GM19025 (cell line): Measurements from ENCODE around the gene CD274.
"Not testable (repeated sequence)": the region's sequence is repeated elsewhere in the genome, so short reads cannot be mapped to it uniquely, and the experiment has no call there.

ENCODE experiments used
- ATAC-seq: cut with Tn5 transposase; IDR thresholded peaks from one replicate; pipeline ENCODE4 v1.9.1; 2021; ENCODE audit warnings: mild to moderate bottlenecking, low read depth, moderate library complexity; ENCODE audit not compliant: unreplicated experiment

CD274 gene

DNA sequence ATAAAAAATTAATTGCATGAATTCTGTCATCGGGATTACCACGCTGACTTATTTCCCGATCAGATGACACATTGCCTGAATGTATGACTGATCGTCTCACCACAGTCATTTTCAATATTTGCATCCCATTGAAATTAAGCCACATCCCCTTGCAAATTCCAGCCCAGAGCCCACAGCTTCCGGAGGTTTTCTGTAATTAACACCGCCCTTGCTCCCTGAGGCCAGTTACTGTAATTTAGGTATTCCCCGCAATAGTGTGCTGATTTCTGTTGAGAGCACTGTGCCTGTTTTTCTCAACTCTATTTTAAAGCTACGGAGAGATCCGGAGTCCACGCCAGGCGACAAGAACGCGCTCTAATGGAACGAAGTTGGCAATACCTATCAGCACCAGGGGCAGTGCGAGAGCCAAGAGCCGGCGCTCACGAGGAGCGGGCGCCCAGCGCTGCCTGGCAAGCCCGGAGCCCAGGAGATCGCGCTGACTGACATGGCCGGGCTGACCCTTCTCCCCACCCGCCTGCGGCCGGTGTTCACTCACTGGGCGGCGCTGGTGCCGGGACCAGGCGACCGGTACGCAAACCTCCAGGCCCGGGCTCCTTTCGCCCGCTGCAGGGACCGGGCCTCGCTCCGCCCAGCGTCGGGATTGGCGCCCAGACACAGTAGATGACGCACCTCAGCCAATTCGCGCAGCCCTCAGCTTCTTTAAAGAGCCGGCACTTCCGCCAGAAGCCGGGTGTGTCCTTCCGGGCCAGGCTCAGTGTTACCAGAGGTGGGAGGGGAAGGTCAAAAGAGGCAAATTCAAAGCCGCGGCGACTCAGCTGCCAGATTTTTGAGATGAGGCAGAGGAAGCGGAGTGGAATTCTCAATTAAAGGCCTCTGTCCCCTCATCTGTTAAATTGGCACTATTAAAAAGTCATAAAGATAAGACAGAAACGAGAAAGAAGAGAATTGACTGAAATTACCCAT, 12.8 kb upstream of the CD274 start, which contains the start of gene PLGRKT:
Gene PLGRKT, minus strand, starts transcription at position 672 of the 963 bp plus-strand sequence. CDS start 5,948 bp downstream, outside the sequence.
- peak; percentile 89 for ATAC-seq

- peak; percentile 39 for ATAC-seq
Measured at GRCh38 chr9:5438301-5439162, 11.8 kb upstream of the CD274 start.

- ATAC-seq = no peak
Measured at GRCh38 chr9:5440426-5440825, 9.9 kb upstream of the CD274 start.

DNA sequence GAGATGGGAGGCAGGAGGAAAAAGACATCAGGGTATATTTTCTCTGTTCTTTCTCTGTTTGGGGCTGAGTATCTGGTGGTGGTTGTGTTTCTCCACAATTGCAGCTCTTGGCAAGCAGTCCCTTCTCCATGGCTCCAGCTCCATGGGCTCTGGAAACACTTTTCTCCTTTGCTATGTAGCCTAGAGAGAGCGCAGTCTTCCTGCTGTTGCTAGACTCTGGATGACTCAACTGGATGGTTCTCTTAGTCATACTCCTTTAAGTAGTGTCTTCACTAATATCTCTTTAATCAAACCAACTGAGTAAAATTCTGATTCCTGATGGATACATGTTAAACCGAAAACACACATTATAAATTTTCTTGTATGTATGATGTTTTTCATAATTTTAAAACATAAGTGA, 9.3 kb upstream of the CD274 start:
- ATAC-seq = no peak

DNA sequence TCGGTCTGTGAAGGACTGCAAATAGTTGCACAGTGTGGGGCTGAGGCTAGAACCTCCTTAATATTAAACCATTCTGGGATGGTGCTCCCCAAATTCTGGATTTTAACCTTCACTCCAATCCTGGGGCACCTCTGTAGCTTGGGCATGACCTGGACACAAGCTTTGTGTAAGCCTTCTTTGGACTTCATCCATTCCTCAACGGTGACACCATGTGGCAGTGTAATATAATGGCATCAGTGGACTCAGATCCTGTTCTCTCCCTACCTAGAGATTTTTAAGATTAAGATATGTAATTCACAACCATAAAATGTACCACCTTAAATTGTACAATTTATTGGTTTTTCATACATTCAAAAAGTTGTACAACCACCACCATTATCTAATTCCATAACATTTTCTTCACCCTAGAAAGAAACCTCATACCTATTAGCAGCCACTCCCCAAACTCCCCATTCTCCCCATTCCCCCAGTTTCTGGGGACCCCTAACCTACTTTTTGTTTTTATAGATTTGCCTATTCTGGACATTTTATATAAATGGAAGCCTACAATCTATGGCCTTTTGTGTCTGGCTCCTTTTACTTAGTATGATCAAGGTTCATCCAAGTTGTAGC, 7.8 kb upstream of the CD274 start:
- no peak for ATAC-seq

GRCh38 chr9:5443850-5444249, 6.5 kb upstream of the CD274 start:
- no peak for ATAC-seq

- not testable (repeated sequence) for ATAC-seq
Measured at GRCh38 chr9:5445096-5445495, 5.2 kb upstream of the CD274 start.

GRCh38 chr9:5445886-5446285, 4.5 kb upstream of the CD274 start:
- no peak for ATAC-seq

DNA sequence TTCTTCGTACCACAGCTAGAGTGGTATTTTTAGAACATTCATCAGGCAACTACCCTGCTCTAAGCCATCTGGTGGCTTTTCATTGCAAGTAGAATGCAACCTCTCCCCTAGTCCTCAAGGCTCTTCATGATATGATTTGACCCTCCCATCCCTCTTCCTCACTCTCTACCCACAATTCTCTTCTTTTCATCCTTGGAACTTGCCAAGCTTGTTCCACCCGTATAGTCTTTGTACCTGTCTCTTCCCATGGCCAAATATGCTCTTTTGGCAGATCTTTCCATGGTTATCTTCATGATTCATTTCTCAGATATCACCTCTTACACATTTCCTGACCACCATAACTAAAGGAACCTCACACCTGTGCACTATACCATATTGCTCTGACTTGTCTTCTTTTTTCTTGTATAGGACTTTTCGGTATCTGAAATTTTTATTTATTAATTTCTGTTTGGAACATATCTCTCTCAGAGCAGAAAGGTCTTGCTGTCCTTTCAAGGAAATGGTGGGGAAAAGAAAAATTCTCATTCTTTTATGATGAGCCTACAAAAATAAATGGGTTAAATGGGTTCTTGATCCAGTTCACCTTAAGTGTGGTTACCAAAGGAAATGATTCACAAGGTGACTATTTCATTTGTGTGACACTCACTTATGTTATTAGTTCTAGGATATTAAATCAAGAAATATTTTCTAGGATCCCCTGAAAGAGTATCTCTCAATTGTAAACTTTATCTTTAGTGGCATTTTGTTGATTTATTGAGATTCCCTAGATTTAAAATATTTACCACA, 3.7 kb upstream of the CD274 start:
- no peak for ATAC-seq

DNA sequence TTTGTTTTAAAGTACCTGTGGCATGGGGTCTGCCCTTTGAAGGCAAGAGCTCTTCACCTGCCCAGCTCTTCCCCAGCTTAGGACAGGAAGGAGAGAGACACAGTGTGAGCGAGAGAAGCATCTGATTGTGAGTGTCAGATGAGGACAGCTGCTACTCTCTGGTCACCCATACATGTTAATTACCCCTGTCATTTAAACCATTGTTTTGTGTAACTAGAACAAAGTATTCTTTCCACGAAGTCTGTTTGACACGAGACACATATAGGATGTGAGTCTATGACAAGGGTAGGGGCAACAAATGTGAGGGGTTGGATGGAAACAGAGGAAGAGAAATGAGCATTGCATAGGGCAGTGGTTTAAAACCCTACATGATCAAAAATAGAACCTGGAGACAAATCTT, 3.0 kb upstream of the CD274 start:
- ATAC-seq = no peak

DNA sequence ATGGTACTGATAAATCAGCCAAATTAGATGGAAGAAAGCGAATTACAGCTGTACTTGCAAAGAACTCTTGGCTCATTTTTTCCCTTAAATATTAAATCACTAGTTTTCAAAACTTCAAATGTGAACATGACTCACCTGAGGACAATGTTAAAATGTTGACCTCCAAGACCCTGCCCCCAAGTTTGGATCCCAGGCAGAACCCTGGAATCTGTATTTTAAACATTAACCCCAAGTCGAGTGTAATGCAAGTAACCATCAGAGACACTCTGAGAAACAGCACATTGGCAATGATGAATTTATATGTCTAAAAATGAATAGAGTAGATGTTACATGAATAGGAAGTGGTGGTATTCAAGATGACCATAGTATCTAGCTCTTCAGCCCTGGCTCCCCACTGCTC, 2.3 kb upstream of the CD274 start:
- no peak for ATAC-seq

- ATAC-seq = no peak
Measured at GRCh38 chr9:5448461-5449435, 1.6 kb upstream of the CD274 start.

DNA sequence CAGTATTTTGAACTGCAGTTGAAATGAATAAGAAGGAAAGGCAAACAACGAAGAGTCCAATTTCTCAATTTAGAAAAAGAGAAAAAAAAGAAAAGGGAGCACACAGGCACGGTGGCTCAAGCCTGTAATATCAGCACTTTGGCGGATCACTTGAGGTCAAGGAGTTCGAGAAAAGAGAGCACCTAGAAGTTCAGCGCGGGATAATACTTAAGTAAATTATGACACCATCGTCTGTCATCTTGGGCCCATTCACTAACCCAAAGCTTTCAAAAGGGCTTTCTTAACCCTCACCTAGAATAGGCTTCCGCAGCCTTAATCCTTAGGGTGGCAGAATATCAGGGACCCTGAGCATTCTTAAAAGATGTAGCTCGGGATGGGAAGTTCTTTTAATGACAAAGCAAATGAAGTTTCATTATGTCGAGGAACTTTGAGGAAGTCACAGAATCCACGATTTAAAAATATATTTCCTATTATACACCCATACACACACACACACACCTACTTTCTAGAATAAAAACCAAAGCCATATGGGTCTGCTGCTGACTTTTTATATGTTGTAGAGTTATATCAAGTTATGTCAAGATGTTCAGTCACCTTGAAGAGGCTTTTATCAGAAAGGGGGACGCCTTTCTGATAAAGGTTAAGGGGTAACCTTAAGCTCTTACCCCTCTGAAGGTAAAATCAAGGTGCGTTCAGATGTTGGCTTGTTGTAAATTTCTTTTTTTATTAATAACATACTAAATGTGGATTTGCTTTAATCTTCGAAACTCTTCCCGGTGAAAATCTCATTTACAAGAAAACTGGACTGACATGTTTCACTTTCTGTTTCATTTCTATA, 602 bp upstream of the CD274 start:
- no peak for ATAC-seq

- ATAC-seq = no peak
Measured at GRCh38 chr9:5452286-5452609, 1.9 kb downstream of the CD274 start.

GRCh38 chr9:5453004-5453403, 2.7 kb downstream of the CD274 start:
- no peak for ATAC-seq

- no peak for ATAC-seq
Measured at GRCh38 chr9:5453673-5454072, 3.3 kb downstream of the CD274 start.

- no peak for ATAC-seq
Measured at GRCh38 chr9:5455181-5455580, 4.8 kb downstream of the CD274 start.

DNA sequence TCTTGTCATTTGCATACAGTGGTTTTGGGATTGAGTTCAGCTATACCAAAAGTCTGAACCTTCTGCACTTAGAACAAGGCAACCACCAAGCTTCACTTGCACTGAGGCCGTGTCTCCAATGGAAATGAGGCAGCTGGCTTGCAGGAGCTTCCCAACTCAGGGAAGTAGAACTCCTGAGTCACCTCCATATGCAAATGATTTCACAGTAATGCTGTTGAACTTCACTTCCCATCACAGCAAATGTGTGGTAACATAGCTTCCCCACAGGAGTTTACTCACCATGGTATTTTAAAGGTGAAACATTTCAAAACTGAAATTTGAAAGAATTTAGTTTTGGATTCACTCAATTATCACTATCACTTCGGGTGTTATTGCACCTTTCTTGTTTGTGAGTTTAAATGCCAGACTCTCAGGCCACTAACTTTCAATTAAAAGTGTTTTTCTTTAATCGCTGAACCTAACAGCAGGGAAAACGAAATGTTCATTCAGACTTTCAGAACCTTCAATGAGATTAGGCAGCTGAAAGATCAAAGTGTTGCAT, 9.0 kb downstream of the CD274 start:
- ATAC-seq = peak; percentile 62
